ENCODE data around the gene PPP2R3A. TPM values are rescaled to one million over a fixed set of nuclear protein-coding genes. Genes with fewer than 3 reads are reported as not detected.

PPP2R3A gene
- total and polyA plus RNA-seq, 9 of the 15 experiments (the other 6 are each of a cell fraction or from before 2014, with no cell fraction given): 0.10 to 0.50 (median 0.24) TPM

GRCh38 chr3:136193278-136194054, 227.9 kb downstream of the PPP2R3A start (continued):
- TF ChIP-seq, protein P1, sequence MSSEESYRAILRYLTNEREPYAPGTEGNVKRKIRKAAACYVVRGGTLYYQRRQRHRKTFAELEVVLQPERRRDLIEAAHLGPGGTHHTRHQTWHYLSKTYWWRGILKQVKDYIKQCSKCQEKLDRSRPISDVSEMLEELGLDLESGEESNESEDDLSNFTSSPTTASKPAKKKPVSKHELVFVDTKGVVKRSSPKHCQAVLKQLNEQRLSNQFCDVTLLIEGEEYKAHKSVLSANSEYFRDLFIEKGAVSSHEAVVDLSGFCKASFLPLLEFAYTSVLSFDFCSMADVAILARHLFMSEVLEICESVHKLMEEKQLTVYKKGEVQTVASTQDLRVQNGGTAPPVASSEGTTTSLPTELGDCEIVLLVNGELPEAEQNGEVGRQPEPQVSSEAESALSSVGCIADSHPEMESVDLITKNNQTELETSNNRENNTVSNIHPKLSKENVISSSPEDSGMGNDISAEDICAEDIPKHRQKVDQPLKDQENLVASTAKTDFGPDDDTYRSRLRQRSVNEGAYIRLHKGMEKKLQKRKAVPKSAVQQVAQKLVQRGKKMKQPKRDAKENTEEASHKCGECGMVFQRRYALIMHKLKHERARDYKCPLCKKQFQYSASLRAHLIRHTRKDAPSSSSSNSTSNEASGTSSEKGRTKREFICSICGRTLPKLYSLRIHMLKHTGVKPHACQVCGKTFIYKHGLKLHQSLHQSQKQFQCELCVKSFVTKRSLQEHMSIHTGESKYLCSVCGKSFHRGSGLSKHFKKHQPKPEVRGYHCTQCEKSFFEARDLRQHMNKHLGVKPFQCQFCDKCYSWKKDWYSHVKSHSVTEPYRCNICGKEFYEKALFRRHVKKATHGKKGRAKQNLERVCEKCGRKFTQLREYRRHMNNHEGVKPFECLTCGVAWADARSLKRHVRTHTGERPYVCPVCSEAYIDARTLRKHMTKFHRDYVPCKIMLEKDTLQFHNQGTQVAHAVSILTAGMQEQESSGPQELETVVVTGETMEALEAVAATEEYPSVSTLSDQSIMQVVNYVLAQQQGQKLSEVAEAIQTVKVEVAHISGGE (CRISPR knock-in tag; IDR thresholded peaks at IDR 0.05): no peak
- TF ChIP-seq MAFG (tag; conservative IDR thresholded peaks at IDR 0.05) (no peak), ZNF79 (CRISPR knock-in tag; IDR thresholded peaks at IDR 0.05; ENCODE audit: low read depth) (no peak), SMARCA5 (IDR thresholded peaks at IDR 0.05) (no peak), NUFIP1 (IDR thresholded peaks at IDR 0.05; ENCODE audit: partially characterized antibody) (no peak), CC2D1A (IDR thresholded peaks at IDR 0.05) (no peak), GATAD2A (IDR thresholded peaks at IDR 0.05) (no peak), EP400 (IDR thresholded peaks at IDR 0.05) (0 out of 2 replicates have a peak, but pooled peaks have one; percentile 10), ETS2 (tag; IDR thresholded peaks at IDR 0.05; ENCODE audit: borderline replicate concordance, poor library complexity, severe bottlenecking) (no peak), TAF1 (IDR thresholded peaks at IDR 0.05; ENCODE audit: control insufficient read depth, extremely low read depth, insufficient read depth, low read length, severe bottlenecking) (no peak), POLR2H (tag; IDR thresholded peaks at IDR 0.05; ENCODE audit: low read depth) (no peak), ZNF41 (CRISPR knock-in tag; conservative IDR thresholded peaks at IDR 0.05) (no peak), PATZ1 (CRISPR knock-in tag; IDR thresholded peaks at IDR 0.05; ENCODE audit: borderline replicate concordance) (no peak), RB1 (IDR thresholded peaks at IDR 0.05; ENCODE audit: low read depth) (no peak), ZNF316 (IDR thresholded peaks at IDR 0.05) (0 out of 2 replicates have a peak, but pooled peaks have one; percentile 15), ATF1 (CRISPR knock-in tag; IDR thresholded peaks at IDR 0.05) (no peak), ATF1 (tag; IDR thresholded peaks at IDR 0.05) (no peak), LARP7 (IDR thresholded peaks at IDR 0.05) (no peak), ZNF217 (CRISPR knock-in tag; IDR thresholded peaks at IDR 0.05) (no peak), HMBOX1 (IDR thresholded peaks at IDR 0.05) (peak; percentile 52; the same call in 1 of the 2 replicates), RBFOX2 (IDR thresholded peaks at IDR 0.05; ENCODE audit: low read depth, low read length) (0 out of 2 replicates have a peak, but pooled peaks have one; percentile 22), ZC3H8 (IDR thresholded peaks at IDR 0.05) (no peak), NR3C1 (CRISPR knock-in tag; IDR thresholded peaks at IDR 0.05) (no peak), HOXB6 (CRISPR knock-in tag; IDR thresholded peaks at IDR 0.05; ENCODE audit: borderline replicate concordance) (no peak)

Data from K562 (cell line).